H9 (cell line): ENCODE data around the gene ATP6V1B1. TPM values are rescaled to one million over a fixed set of nuclear protein-coding genes. Genes with fewer than 3 reads are reported as not detected.
A peak's percentile ranks its signal among the peaks of the same experiment; 100 is the strongest.

Source experiments
- DNase-seq: peaks from one replicate; pipeline ENCODE4 v3.0.0-alpha.2; 2017
- H2AFZ ChIP-seq: one replicate; pipeline ENCODE4 v1.6.1; 2013; ENCODE audit warnings: mild to moderate bottlenecking, low read length, control low read depth, moderate library complexity
- H2AK5ac ChIP-seq: 2 replicates; pipeline ENCODE4 v1.6.1; 2013; ENCODE audit warnings: low read length, control low read depth, mixed read lengths; ENCODE audit not compliant: insufficient read length
- H2BK120ac ChIP-seq: one replicate; pipeline ENCODE4 v1.6.1; 2013; ENCODE audit warnings: low read depth, mild to moderate bottlenecking, low read length, control low read depth, inconsistent platforms; ENCODE audit not compliant: poor library complexity, severe bottlenecking
- H2BK12ac ChIP-seq: 2 replicates; pipeline ENCODE4 v1.6.1; 2013; ENCODE audit warnings: low read length, control low read depth, mixed read lengths, low read depth; ENCODE audit not compliant: insufficient read length
- H2BK15ac ChIP-seq: 2 replicates; pipeline ENCODE4 v1.6.1; 2013; ENCODE audit warnings: low read depth, low read length, control low read depth
- H2BK20ac ChIP-seq: one replicate; pipeline ENCODE4 v1.6.1; 2013; ENCODE audit warnings: low read depth, mild to moderate bottlenecking, low read length, control low read depth, inconsistent platforms; ENCODE audit not compliant: poor library complexity, severe bottlenecking
- H2BK5ac ChIP-seq: 2 replicates; pipeline ENCODE4 v1.6.1; 2013; ENCODE audit warnings: low read length, control low read depth, mixed read lengths; ENCODE audit not compliant: insufficient read length
- H3K14ac ChIP-seq: 2 replicates; pipeline ENCODE4 v1.6.1; 2013; ENCODE audit warnings: low read length, control low read depth; ENCODE audit not compliant: insufficient read depth
- H3K18ac ChIP-seq: 2 replicates; pipeline ENCODE4 v1.6.1; 2013; ENCODE audit warnings: low read depth, mild to moderate bottlenecking, mixed read lengths, low read length, control low read depth; ENCODE audit not compliant: insufficient read length
- H3K23ac ChIP-seq: 2 replicates; pipeline ENCODE4 v1.6.1; 2013; ENCODE audit warnings: low read length, control low read depth, mixed read lengths, low read depth; ENCODE audit not compliant: insufficient read length
- H3K23me2 ChIP-seq: 2 replicates; pipeline ENCODE4 v1.6.1; 2013; ENCODE audit warnings: low read depth, mild to moderate bottlenecking, mixed read lengths, low read length, control low read depth; ENCODE audit not compliant: insufficient read length, poor library complexity, severe bottlenecking
- H3K27ac ChIP-seq: 2 replicates; pipeline ENCODE4 v1.5.1; 2013; ENCODE audit warnings: low read length, control low read depth, mixed read lengths, low read depth; ENCODE audit not compliant: insufficient read length
- H3K27me3 ChIP-seq: 2 replicates; pipeline ENCODE4 v1.6.1; 2013; ENCODE audit warnings: low read length, control low read depth, inconsistent platforms; ENCODE audit not compliant: insufficient read depth
- H3K4ac ChIP-seq: 2 replicates; pipeline ENCODE4 v1.6.1; 2013; ENCODE audit warnings: low read depth, mild to moderate bottlenecking, control low read depth, inconsistent platforms, low read length, moderate library complexity
- H3K4me1 ChIP-seq: 2 replicates; pipeline ENCODE4 v1.6.1; 2013; ENCODE audit warnings: low read length, control low read depth, inconsistent platforms; ENCODE audit not compliant: insufficient read depth
- H3K4me2 ChIP-seq: 2 replicates; pipeline ENCODE4 v1.6.1; 2013; ENCODE audit warnings: low read length, control low read depth, mixed read lengths; ENCODE audit not compliant: insufficient read length, insufficient read depth
- H3K56ac ChIP-seq: 2 replicates; pipeline ENCODE4 v1.6.1; 2013; ENCODE audit warnings: low read depth, mild to moderate bottlenecking, mixed read lengths, low read length, control low read depth; ENCODE audit not compliant: insufficient read length
- H3K79me1 ChIP-seq: 2 replicates; pipeline ENCODE4 v1.6.1; 2013; ENCODE audit warnings: low read depth, mild to moderate bottlenecking, moderate library complexity, low read length, control low read depth, inconsistent platforms; ENCODE audit not compliant: insufficient read depth, poor library complexity, severe bottlenecking
- H3K79me2 ChIP-seq: 2 replicates; pipeline ENCODE4 v1.6.1; 2013; ENCODE audit warnings: low read length, control low read depth, inconsistent platforms; ENCODE audit not compliant: insufficient read depth
- H3K9ac ChIP-seq: 2 replicates; pipeline ENCODE4 v1.6.1; 2013; ENCODE audit warnings: low read length, control low read depth, mixed read lengths; ENCODE audit not compliant: insufficient read length; ENCODE audit errors: extremely low read depth
- H3K9me3 ChIP-seq: one replicate; pipeline ENCODE4 v1.6.1; 2013; ENCODE audit warnings: low read depth, low read length, inconsistent platforms; ENCODE audit not compliant: control insufficient read depth
- H3T11ph ChIP-seq: one replicate; pipeline ENCODE4 v1.6.1; 2013; ENCODE audit warnings: mild to moderate bottlenecking, low read length, control low read depth, inconsistent platforms
- H4K20me1 ChIP-seq: one replicate; pipeline ENCODE4 v1.6.1; 2013; ENCODE audit not compliant: control insufficient read depth, insufficient read length, insufficient read depth
- H4K5ac ChIP-seq: 2 replicates; pipeline ENCODE4 v1.6.1; 2013; ENCODE audit warnings: low read depth, mild to moderate bottlenecking, mixed read lengths, low read length, control low read depth; ENCODE audit not compliant: insufficient read length
- H4K8ac ChIP-seq: replicated peaks from 2 replicates; pipeline ENCODE4 v1.6.1; 2013; ENCODE audit warnings: low read length, control low read depth, mixed read lengths, low read depth; ENCODE audit not compliant: insufficient read length
- H4K91ac ChIP-seq: 2 replicates; pipeline ENCODE4 v1.6.1; 2013; ENCODE audit warnings: low read depth, mild to moderate bottlenecking, moderate library complexity, mixed read lengths, low read length, control low read depth; ENCODE audit not compliant: insufficient read length
- H3K27ac Mint-ChIP-seq, 3 experiments: 2 replicates in 2 of 3; 3 replicates in 1 of 3; pipeline ENCODE4 v1.8.0; 2020 to 2021; ENCODE audit warnings: mixed read lengths in 3 of 3, mild to moderate bottlenecking in 1 of 3, moderate library complexity in 1 of 3
- H3K27me3 Mint-ChIP-seq: 2 replicates; pipeline ENCODE4 v1.8.0; 2021; ENCODE audit warnings: low read depth, mild to moderate bottlenecking, moderate library complexity, mixed read lengths
- H3K36me3 Mint-ChIP-seq, 3 experiments: 2 replicates in 2 of 3; 3 replicates in 1 of 3; pipeline ENCODE4 v1.8.0; 2020 to 2021; ENCODE audit warnings: low read depth in 3 of 3, mixed read lengths in 3 of 3; ENCODE audit not compliant: insufficient read depth in 1 of 3
- H3K4me1 Mint-ChIP-seq, 2 experiments: 2 replicates each; pipeline ENCODE4 v1.8.0; 2020; ENCODE audit warnings: mixed read lengths in 2 of 2
- H3K4me3 Mint-ChIP-seq, 2 experiments: 2 replicates in 1 of 2; 3 replicates in 1 of 2; pipeline ENCODE4 v1.8.0; 2020 to 2021; ENCODE audit warnings: mild to moderate bottlenecking in 2 of 2, mixed read lengths in 2 of 2, moderate library complexity in 1 of 2
- H3K9me3 Mint-ChIP-seq, 2 experiments: 2 replicates in 1 of 2; 3 replicates in 1 of 2; pipeline ENCODE4 v1.8.0; 2020; ENCODE audit warnings: mild to moderate bottlenecking in 2 of 2, mixed read lengths in 2 of 2, moderate library complexity in 1 of 2
- CTCF ChIP-seq: fragments of 200-600 bp; sonication (generic); conservative IDR thresholded peaks from 3 replicates; pipeline ENCODE4 v1.8.0; 2021; ENCODE audit warnings: antibody characterized with exemption, mild to moderate bottlenecking
- WGBS: extraction: QIAGEN DNeasy Blood & Tissue Kit; methylation state at CpG from one replicate; pipeline ENCODE4 v1.1.7; 2013; ENCODE audit warnings: missing lambda C conversion rate, low lambda C conversion rate, mixed read lengths; ENCODE audit not compliant: insufficient read length; ENCODE audit errors: extremely low coverage; 5-methylcytosine and 5-hydroxymethylcytosine counted together
- total RNA-seq: library from RNA; stranded (reverse); gene quantifications from 2 replicates; pipeline ENCODE4 v1.2.1, GENCODE V29; 2021

The ATP6V1B1 gene
- total RNA-seq, 1 experiment from 2014 or later = not detected

GRCh38 chr2:70938586-70938950, 2.9 kb downstream of the ATP6V1B1 start:
- no peaks in the 10 kb centered on the region for H3K79me2 ChIP-seq
- no peak overlapping the region for H3K9ac ChIP-seq
- H3K27ac ChIP-seq = no peak overlapping the region
- H3K4me1 ChIP-seq = peaks cover 9% of the 10 kb centered on the region; the same call in 1 of the 2 replicates
- Mint-ChIP-seq H3K4me1 (peaks cover 43 to 67% of the 10 kb centered on the region in 2 experiments), H3K27ac (peak overlapping the region in 1 of 3 experiments; percentile 32; a peak in 1 of 7 replicates), H3K9me3 (no peaks in the 10 kb centered on the region; a peak in 2 of 5 replicates), H3K27me3 (peaks cover 74% of the 10 kb centered on the region), H3K4me3 (peak overlapping the region; percentile 29 to 51; a peak in 2 of 5 replicates), H3K36me3 (no peaks in the 10 kb centered on the region; a peak in 1 of 7 replicates)
- H3K14ac ChIP-seq = no peak overlapping the region
- H4K5ac ChIP-seq = no peak overlapping the region
- no peak overlapping the region for H3K4ac ChIP-seq
- no peaks in the 10 kb centered on the region for H4K20me1 ChIP-seq
- no peak overlapping the region for H2BK120ac ChIP-seq
- TF ChIP-seq CTCF = no peak
- WGBS = no CpG with 5 or more reads among the region's 3 CpGs
- peaks cover 9% of the 10 kb centered on the region; the same call in 1 of the 2 replicates for H3K27me3 ChIP-seq
- no peak overlapping the region for H3K56ac ChIP-seq
- peak overlapping the region; percentile 22 for H3K4me2 ChIP-seq
- DNase-seq = no peak
- no peak overlapping the region for H3K23ac ChIP-seq
- no peak overlapping the region for H3K18ac ChIP-seq
- no peak overlapping the region for H2AFZ ChIP-seq
- peaks cover 4% of the 10 kb centered on the region for H3K23me2 ChIP-seq
- H2BK5ac ChIP-seq = no peak overlapping the region
- no peak overlapping the region for H2BK15ac ChIP-seq
- no peak overlapping the region for H2BK12ac ChIP-seq
- H2AK5ac ChIP-seq = no peak overlapping the region
- H4K8ac ChIP-seq = no peak overlapping the region
- no peaks in the 10 kb centered on the region for H3K79me1 ChIP-seq
- H3K9me3 ChIP-seq = no peaks in the 10 kb centered on the region
- H3T11ph ChIP-seq = no peak overlapping the region
- no peak overlapping the region for H2BK20ac ChIP-seq
- H4K91ac ChIP-seq = no peak overlapping the region
